Suprapubic skin (tissue), 4 donors: Measurements from ENCODE around the gene ZNF383. TPM values are rescaled to one million over a fixed set of nuclear protein-coding genes. Genes with fewer than 3 reads are reported as not detected.
"Not testable (repeated sequence)": the region's sequence is repeated elsewhere in the genome, so short reads cannot be mapped to it uniquely, and the experiment has no call there.

Source experiments
- DNase-seq, 2 donors: peaks; one replicate each; pipeline ENCODE4 v3.0.0-alpha.2; 2019; ENCODE audit warnings: low spot score in 2 of 2
- H3K27ac ChIP-seq: fragments of 200-600 bp; sonication (generic); one replicate; pipeline ENCODE4 v1.5.1; 2019
- H3K27me3 ChIP-seq: fragments of 200-600 bp; sonication (generic); one replicate; pipeline ENCODE4 v1.5.1; 2019
- H3K36me3 ChIP-seq: fragments of 200-600 bp; sonication (generic); one replicate; pipeline ENCODE4 v1.5.1; 2019
- H3K4me1 ChIP-seq: fragments of 200-600 bp; sonication (generic); one replicate; pipeline ENCODE4 v1.5.1; 2019
- H3K4me3 ChIP-seq: fragments of 200-600 bp; sonication (generic); one replicate; pipeline ENCODE4 v1.5.1; 2019; ENCODE audit warnings: mild to moderate bottlenecking
- H3K9me3 ChIP-seq: fragments of 200-600 bp; sonication (generic); one replicate; pipeline ENCODE4 v1.5.1; 2019
- CTCF ChIP-seq, 2 donors: fragments of 200-600 bp in 1 of 2; fragments of 450-650 bp in 1 of 2; sonication (generic) in 1 of 2; IDR thresholded peaks; one replicate each; pipeline ENCODE4 v1.5.1; 2016 to 2019; ENCODE audit warnings: antibody characterized with exemption in 2 of 2, mild to moderate bottlenecking in 1 of 2, moderate library complexity in 1 of 2
- WGBS: methylation state at CpG from one replicate; pipeline ENCODE4 v1.1.5; 2018; 5-methylcytosine and 5-hydroxymethylcytosine counted together
- total RNA-seq, 4 donors: library from RNA; depleted of rRNA; stranded (reverse); fragments of >200 nt; gene quantifications; one replicate each; pipeline ENCODE4 v1.1.0, GENCODE V29; 2016

ZNF383 gene
- total RNA-seq, 4 donors from 2014 or later, result 4.9 to 18.4 (median 7.6) TPM

- H3K36me3 ChIP-seq, H3K27ac ChIP-seq, H3K4me1 ChIP-seq, H3K27me3 ChIP-seq, H3K4me3 ChIP-seq: not testable (repeated sequence)
- WGBS, result 95% methylated on average over 60 of the region's 63 CpGs
- H3K9me3 ChIP-seq, result peaks cover 11% of the 10 kb centered on the region
- peak in 1 of 2 donors; percentile 16 for TF ChIP-seq CTCF (IDR thresholded peaks at IDR 0.05)
- DNase-seq, result peak; percentile 79 to 98
These were observed 75.3 kb downstream of the ZNF383 start for GRCh38 chr19:37292998-37293939.

- not testable (repeated sequence) for H3K4me3 ChIP-seq, H3K36me3 ChIP-seq, H3K27me3 ChIP-seq, H3K4me1 ChIP-seq, H3K27ac ChIP-seq, H3K9me3 ChIP-seq
- WGBS, result 98% methylated on average over 9 of the region's 39 CpGs
- DNase-seq, result peak in 1 of 2 donors; percentile 68
These were observed 76.2 kb downstream of the ZNF383 start for GRCh38 chr19:37294246-37294645.

Other genes with a start within 250 kb of the ZNF383 start
- 1 to 10 TPM; 3.6 to 8.7 (median 4.9) TPM for gene ZNF420, start 139.8 kb upstream of the ZNF383 start, total RNA-seq
- 1 to 10 TPM; 4.7 to 9.9 (median 6.0) TPM for gene ZNF585A, start 45.5 kb upstream of the ZNF383 start, total RNA-seq
- gene ZNF585B, start 7.7 kb upstream of the ZNF383 start, total RNA-seq, result 10 to 100 TPM in 3 of 4 donors, 1 to 10 TPM in 1; 9.8 to 13.6 (median 11.8) TPM
- gene ZNF527, start 152.9 kb downstream of the ZNF383 start, total RNA-seq, result 10 to 100 TPM in 1 of 4 donors, 1 to 10 TPM in 3; 2.9 to 10.5 (median 5.6) TPM
- 1 to 10 TPM; 2.7 to 7.8 (median 4.6) TPM for gene ZNF569, start 249.2 kb downstream of the ZNF383 start, total RNA-seq